HEK293 (cell line): ENCODE measurements around the gene STIM1.
"Not testable (repeated sequence)": the region's sequence is repeated elsewhere in the genome, so short reads cannot be mapped to it uniquely, and the experiment has no call there.

Experiments
- CTCF ChIA-PET: fragments of 350-600 bp; formaldehyde crosslinking; extraction: SDS; loops from one replicate; lab custom pipeline; 2021; ENCODE audit warnings: antibody characterized with exemption; lab: Yijun Ruan, JAX
- POLR2A ChIA-PET: fragments of 300-600 bp; formaldehyde crosslinking; extraction: SDS; loops from one replicate; lab custom pipeline; 2020; ENCODE audit warnings: antibody characterized with exemption, inconsistent platforms; lab: Yijun Ruan, JAX
- H3K27ac ChIP-seq: fragments of 200-500 bp; sonication (Bioruptor generic); 2 replicates; pipeline ENCODE4 v1.5.1; 2014; ENCODE audit warnings: low read depth, low read length, control low read depth, inconsistent platforms; ENCODE audit errors: extremely low read depth
- H3K36me3 ChIP-seq, 2 experiments: fragments of 200-500 bp in 1 of 2; sonication (Bioruptor generic) in 1 of 2; 1 replicate in 1 of 2; 2 replicates in 1 of 2; pipeline ENCODE4 v1.5.1; 2014 to 2017; ENCODE audit warnings: inconsistent platforms in 2 of 2, low read length in 2 of 2; ENCODE audit not compliant: control insufficient read depth in 2 of 2, insufficient read depth in 1 of 2
- H3K4me1 ChIP-seq: fragments of 200-500 bp; sonication (Bioruptor generic); 2 replicates; pipeline ENCODE4 v1.5.1; 2014; ENCODE audit warnings: mild to moderate bottlenecking, low read length, inconsistent platforms; ENCODE audit not compliant: control insufficient read depth, insufficient read depth
- H3K4me3 ChIP-seq: 2 replicates; pipeline ENCODE4 v1.5.1; 2011; ENCODE audit warnings: low read depth, mild to moderate bottlenecking, control low read depth, low read length, moderate library complexity
- H3K9me3 ChIP-seq: fragments of 200-500 bp; sonication (Bioruptor generic); 2 replicates; pipeline ENCODE4 v1.5.1; 2014; ENCODE audit warnings: low read depth, low read length, inconsistent platforms; ENCODE audit not compliant: control insufficient read depth, insufficient read depth
- BCL11A ChIP-seq: fragments of 450-650 bp; formaldehyde crosslinking; IDR thresholded peaks from 2 replicates; pipeline ENCODE4 v1.5.1; 2016; ENCODE audit warnings: low read depth, missing biosample characterization, missing genetic modification characterization
- GLIS1 ChIP-seq: fragments of 450-650 bp; formaldehyde crosslinking; IDR thresholded peaks from 2 replicates; pipeline ENCODE4 v1.5.1; 2016; ENCODE audit warnings: missing biosample characterization, missing genetic modification characterization
- OSR2 ChIP-seq: fragments of 450-650 bp; formaldehyde crosslinking; IDR thresholded peaks from 2 replicates; pipeline ENCODE4 v1.5.1; 2016; ENCODE audit warnings: missing biosample characterization, missing genetic modification characterization
- PRDM1 ChIP-seq: fragments of 450-650 bp; formaldehyde crosslinking; IDR thresholded peaks from 2 replicates; pipeline ENCODE4; 2016; ENCODE audit warnings: missing biosample characterization, missing genetic modification characterization
- SETDB1 ChIP-seq: IDR thresholded peaks from one replicate; pipeline ENCODE4 v1.6.1; 2017; ENCODE audit warnings: mild to moderate bottlenecking, low read length, moderate library complexity, mixed read lengths; ENCODE audit not compliant: insufficient read length
- SP7 ChIP-seq: fragments of 450-650 bp; formaldehyde crosslinking; IDR thresholded peaks from 2 replicates; pipeline ENCODE4 v1.5.1; 2016; ENCODE audit warnings: missing biosample characterization, missing genetic modification characterization
- ZBTB17 ChIP-seq: fragments of 450-650 bp; formaldehyde crosslinking; IDR thresholded peaks from 2 replicates; pipeline ENCODE4 v1.5.1; 2016; ENCODE audit warnings: missing biosample characterization, missing genetic modification characterization
- ZIC2 ChIP-seq: fragments of 450-650 bp; formaldehyde crosslinking; IDR thresholded peaks from 2 replicates; pipeline ENCODE4 v1.5.1; 2016; ENCODE audit warnings: missing biosample characterization, missing genetic modification characterization
- ZNF121 ChIP-seq: fragments of 450-650 bp; formaldehyde crosslinking; IDR thresholded peaks from 2 replicates; pipeline ENCODE4 v1.5.1; 2016; ENCODE audit warnings: missing biosample characterization, missing genetic modification characterization
- ZNF146 ChIP-seq: fragments of 450-650 bp; formaldehyde crosslinking; IDR thresholded peaks from 2 replicates; pipeline ENCODE4 v1.5.1; 2016; ENCODE audit warnings: missing biosample characterization, missing genetic modification characterization
- ZNF19 ChIP-seq: fragments of 450-650 bp; formaldehyde crosslinking; IDR thresholded peaks from 2 replicates; pipeline ENCODE4; 2016; ENCODE audit warnings: missing biosample characterization, missing genetic modification characterization, low read depth
- ZNF776 ChIP-seq: fragments of 450-650 bp; formaldehyde crosslinking; IDR thresholded peaks from 2 replicates; pipeline ENCODE4 v1.5.0; 2017; ENCODE audit warnings: missing biosample characterization, missing genetic modification characterization, borderline replicate concordance
- TF ChIP-seq, protein P1 (sequence below): fragments of 450-650 bp; formaldehyde crosslinking; IDR thresholded peaks from 2 replicates; pipeline ENCODE4 v1.5.1; 2017; ENCODE audit warnings: missing biosample characterization, missing genetic modification characterization
- TF ChIP-seq, protein P2 (sequence below): fragments of 450-650 bp; formaldehyde crosslinking; IDR thresholded peaks from 2 replicates; pipeline ENCODE4 v1.5.1; 2016; ENCODE audit warnings: missing biosample characterization, missing genetic modification characterization
- TF ChIP-seq, protein P3 (sequence below): fragments of 450-650 bp; formaldehyde crosslinking; IDR thresholded peaks from 2 replicates; pipeline ENCODE4 v1.5.1; 2016; ENCODE audit warnings: missing biosample characterization, missing genetic modification characterization
- TF ChIP-seq, protein P4 (sequence below): fragments of 450-650 bp; formaldehyde crosslinking; IDR thresholded peaks from 2 replicates; pipeline ENCODE4 v1.5.1; 2017; ENCODE audit warnings: missing biosample characterization, missing genetic modification characterization

The STIM1 gene

DNA sequence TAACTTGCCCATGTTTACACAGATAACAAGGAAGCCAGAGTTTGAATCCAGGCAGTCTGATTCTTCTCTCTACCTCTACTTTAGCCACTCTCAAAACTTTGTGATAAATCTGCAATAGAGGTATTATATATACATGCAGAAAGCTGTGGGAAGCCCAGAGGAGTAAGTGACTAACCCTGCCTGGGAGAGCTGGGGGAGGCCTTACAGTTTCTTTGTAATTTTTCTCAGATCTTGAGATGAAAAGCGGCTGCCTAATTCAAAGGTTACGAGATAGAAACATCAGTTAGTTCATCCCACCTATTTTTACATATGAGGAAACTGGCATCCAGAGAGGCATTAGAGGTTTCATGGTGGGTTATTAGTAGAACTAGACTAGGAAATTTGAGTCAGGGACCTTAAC, 4.9 kb downstream of the STIM1 start (continued):
- TF ChIP-seq, protein P1, sequence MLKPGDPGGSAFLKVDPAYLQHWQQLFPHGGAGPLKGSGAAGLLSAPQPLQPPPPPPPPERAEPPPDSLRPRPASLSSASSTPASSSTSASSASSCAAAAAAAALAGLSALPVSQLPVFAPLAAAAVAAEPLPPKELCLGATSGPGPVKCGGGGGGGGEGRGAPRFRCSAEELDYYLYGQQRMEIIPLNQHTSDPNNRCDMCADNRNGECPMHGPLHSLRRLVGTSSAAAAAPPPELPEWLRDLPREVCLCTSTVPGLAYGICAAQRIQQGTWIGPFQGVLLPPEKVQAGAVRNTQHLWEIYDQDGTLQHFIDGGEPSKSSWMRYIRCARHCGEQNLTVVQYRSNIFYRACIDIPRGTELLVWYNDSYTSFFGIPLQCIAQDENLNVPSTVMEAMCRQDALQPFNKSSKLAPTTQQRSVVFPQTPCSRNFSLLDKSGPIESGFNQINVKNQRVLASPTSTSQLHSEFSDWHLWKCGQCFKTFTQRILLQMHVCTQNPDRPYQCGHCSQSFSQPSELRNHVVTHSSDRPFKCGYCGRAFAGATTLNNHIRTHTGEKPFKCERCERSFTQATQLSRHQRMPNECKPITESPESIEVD = no peak
- TF ChIP-seq ZNF146 (tag by site-specific recombination) (no peak), GLIS1 (tag by site-specific recombination) (no peak), ZNF776 (tag by site-specific recombination) (no peak), ZNF19 (tag by site-specific recombination) (no peak)

DNA sequence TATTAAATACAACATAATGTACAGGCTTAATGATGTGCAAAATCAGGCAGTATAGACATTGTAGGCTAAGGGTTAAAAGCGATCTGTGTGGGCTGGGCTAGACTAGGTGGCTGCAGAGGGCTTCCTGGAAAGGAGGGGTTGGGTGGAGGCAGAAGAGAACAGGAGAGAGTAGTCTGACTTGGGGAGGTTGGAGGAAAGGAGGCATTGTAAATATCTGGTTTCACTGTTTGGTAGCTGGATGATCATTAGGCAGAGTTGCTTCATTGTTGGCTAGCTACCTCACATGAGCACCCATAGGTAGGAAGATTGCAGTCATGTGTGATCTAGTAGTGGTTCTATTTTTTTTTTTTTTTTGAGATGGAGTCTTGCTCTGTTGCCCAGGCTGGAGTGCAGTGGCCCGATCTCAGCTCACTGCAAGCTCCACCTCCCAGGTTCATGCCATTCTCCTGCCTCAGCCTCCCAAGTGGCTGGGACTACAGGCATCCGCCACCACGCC, 5.5 kb downstream of the STIM1 start:
- not testable (repeated sequence) for H3K4me1 ChIP-seq

DNA sequence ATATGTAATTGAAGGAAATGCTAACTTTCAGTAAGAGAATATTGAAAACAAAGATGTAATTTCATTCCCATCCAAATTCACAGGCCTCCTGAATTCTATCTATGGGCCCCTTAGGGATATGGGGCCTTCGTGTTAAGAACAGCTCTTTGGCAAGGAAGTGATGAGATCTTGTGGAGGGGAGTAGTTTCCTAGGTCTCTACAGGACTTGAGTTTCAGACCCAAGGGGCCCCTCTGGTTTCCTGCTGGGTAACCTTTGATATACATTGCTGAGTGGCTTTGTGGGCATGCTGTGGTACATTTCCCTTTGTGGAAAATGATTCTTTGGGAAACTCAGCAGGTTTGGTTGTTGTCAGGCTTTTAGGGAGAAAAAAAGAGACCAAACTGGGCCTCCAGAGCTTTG, 6.2 kb downstream of the STIM1 start:
- no peak overlapping the region for H3K27ac ChIP-seq
- peaks cover 4% of the 10 kb centered on the region; the same call in 1 of the 2 replicates for H3K4me1 ChIP-seq
- no peak overlapping the region for H3K4me3 ChIP-seq
- CTCF ChIA-PET = interaction anchor here (0.6 to 5.0 kb wide), 3 partner anchors 12 to 220 kb away, joined by 5 to 21 read pairs (median 6); no protein-coding TSS in a partner anchor
- TF ChIP-seq BCL11A (tag by site-specific recombination) (no peak), ZIC2 (tag by site-specific recombination) (peak; percentile 53)
- no peaks in the 10 kb centered on the region for H3K9me3 ChIP-seq
- POLR2A ChIA-PET = no interaction called here
- H3K36me3 ChIP-seq = no peaks in the 10 kb centered on the region

More for the DNA sequence above, 5.5 kb downstream of the STIM1 start:
- 0 out of 2 replicates have a peak, but pooled peaks have one; percentile 25 for TF ChIP-seq SP7
- peak; percentile 66 for TF ChIP-seq ZBTB17 (tag by site-specific recombination)
- peak; percentile 33; the same call in 1 of the 2 replicates for TF ChIP-seq GLIS1 (tag by site-specific recombination)
- TF ChIP-seq SETDB1 = peak; percentile 52
- peak; percentile 72 for TF ChIP-seq ZNF121 (tag by site-specific recombination)
- TF ChIP-seq, protein P2, sequence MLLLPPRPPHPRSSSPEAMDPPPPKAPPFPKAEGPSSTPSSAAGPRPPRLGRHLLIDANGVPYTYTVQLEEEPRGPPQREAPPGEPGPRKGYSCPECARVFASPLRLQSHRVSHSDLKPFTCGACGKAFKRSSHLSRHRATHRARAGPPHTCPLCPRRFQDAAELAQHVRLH = 0 out of 2 replicates have a peak, but pooled peaks have one; percentile 25
- TF ChIP-seq PRDM1 (tag by site-specific recombination) = peak; percentile 43; the same call in 1 of the 2 replicates
- peak; percentile 85 for TF ChIP-seq OSR2 (tag by site-specific recombination)
- TF ChIP-seq, protein P3, sequence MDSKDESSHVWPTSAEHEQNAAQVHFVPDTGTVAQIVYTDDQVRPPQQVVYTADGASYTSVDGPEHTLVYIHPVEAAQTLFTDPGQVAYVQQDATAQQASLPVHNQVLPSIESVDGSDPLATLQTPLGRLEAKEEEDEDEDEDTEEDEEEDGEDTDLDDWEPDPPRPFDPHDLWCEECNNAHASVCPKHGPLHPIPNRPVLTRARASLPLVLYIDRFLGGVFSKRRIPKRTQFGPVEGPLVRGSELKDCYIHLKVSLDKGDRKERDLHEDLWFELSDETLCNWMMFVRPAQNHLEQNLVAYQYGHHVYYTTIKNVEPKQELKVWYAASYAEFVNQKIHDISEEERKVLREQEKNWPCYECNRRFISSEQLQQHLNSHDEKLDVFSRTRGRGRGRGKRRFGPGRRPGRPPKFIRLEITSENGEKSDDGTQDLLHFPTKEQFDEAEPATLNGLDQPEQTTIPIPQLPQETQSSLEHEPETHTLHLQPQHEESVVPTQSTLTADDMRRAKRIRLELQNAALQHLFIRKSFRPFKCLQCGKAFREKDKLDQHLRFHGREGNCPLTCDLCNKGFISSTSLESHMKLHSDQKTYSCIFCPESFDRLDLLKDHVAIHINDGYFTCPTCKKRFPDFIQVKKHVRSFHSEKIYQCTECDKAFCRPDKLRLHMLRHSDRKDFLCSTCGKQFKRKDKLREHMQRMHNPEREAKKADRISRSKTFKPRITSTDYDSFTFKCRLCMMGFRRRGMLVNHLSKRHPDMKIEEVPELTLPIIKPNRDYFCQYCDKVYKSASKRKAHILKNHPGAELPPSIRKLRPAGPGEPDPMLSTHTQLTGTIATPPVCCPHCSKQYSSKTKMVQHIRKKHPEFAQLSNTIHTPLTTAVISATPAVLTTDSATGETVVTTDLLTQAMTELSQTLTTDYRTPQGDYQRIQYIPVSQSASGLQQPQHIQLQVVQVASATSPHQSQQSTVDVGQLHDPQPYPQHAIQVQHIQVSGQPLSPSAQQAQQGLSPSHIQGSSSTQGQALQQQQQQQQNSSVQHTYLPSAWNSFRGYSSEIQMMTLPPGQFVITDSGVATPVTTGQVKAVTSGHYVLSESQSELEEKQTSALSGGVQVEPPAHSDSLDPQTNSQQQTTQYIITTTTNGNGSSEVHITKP = peak; percentile 30; the same call in 1 of the 2 replicates
- TF ChIP-seq, protein P4, sequence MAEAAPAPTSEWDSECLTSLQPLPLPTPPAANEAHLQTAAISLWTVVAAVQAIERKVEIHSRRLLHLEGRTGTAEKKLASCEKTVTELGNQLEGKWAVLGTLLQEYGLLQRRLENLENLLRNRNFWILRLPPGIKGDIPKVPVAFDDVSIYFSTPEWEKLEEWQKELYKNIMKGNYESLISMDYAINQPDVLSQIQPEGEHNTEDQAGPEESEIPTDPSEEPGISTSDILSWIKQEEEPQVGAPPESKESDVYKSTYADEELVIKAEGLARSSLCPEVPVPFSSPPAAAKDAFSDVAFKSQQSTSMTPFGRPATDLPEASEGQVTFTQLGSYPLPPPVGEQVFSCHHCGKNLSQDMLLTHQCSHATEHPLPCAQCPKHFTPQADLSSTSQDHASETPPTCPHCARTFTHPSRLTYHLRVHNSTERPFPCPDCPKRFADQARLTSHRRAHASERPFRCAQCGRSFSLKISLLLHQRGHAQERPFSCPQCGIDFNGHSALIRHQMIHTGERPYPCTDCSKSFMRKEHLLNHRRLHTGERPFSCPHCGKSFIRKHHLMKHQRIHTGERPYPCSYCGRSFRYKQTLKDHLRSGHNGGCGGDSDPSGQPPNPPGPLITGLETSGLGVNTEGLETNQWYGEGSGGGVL (tag by site-specific recombination) = peak; percentile 63
- H3K4me3 ChIP-seq, H3K27ac ChIP-seq, H3K9me3 ChIP-seq, POLR2A ChIA-PET, H3K36me3 ChIP-seq: not testable (repeated sequence)
- CTCF ChIA-PET = interaction anchor here (1.3 to 5.0 kb wide), 3 partner anchors 11 to 212 kb away, joined by 6 to 21 read pairs (median 19); no protein-coding TSS in a partner anchor
